ENCODE data around the gene UBE3D.
"Not testable (repeated sequence)": the region's sequence is repeated elsewhere in the genome, so short reads cannot be mapped to it uniquely, and the experiment has no call there.

UBE3D gene

DNA sequence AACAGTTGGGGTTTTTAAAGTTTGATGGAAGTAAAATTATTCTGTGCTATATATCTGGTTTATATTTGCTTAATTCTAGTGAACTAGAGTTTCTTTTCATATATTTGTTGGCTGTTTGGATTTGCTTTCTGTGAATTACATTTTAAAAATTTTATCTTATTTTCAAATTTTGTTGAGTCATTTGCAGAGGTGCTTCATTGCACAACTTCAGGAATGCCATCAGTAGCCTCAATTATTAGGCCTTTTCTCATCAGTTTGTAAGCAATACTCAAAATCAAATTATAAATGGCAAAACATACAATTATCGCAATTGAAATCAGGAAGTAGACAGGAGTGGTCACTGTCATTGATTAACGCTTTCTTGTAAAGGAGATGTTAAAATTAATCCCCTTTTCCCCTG, 96.9 kb downstream of the UBE3D start:
- no peak overlapping the region for H3K4me3 Mint-ChIP-seq
- no peaks in the 10 kb centered on the region for H3K9me3 Mint-ChIP-seq
- H3K27ac Mint-ChIP-seq, result no peak overlapping the region
- H3K36me3 Mint-ChIP-seq, result peaks cover 5% of the 10 kb centered on the region
- no peak for DNase-seq (ENCODE audit: low spot score in 2 of 2)
- ATAC-seq, result no peak
- H3K4me1 Mint-ChIP-seq, result peaks cover 5% of the 10 kb centered on the region

DNA sequence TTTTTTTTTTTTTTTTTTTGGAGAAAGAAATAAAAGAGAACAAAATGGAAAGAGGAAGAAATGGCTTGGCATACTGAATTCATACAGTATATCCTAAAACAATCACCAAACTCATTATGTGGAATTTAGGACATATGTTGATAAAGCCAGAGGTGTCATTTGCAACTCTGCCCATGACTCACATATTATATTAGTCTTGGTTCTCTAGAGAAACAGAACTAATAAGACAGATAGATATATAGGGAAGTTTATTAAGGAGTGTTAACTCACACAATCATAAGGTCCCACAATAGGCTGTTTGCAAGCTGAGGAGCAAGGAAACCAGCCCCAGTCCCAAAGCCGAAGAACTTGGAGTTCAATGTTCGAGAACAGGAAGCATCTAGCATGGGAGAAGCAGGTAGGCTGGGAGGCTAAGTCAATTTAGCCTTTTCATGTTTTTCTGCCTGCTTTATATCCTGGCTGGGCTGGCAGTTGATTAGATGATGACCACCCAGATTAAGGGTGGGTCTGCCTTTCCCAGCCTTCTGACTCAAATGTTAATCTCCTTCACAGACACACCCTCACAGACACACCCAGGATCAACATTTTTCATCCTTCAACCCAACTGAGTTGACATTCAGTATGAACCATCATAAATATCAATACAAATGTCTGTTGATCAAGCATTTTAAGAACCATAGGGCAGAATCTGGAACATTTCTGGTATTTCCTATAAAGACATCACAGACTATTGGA, 102.3 kb downstream of the UBE3D start:
- Mint-ChIP-seq H3K9me3 (no peaks in the 10 kb centered on the region), H3K4me3 (no peak overlapping the region), H3K4me1 (no peaks in the 10 kb centered on the region), H3K27ac (no peak overlapping the region), H3K36me3 (no peaks in the 10 kb centered on the region)
- DNase-seq (ENCODE audit: low spot score in 2 of 2) (no peak), ATAC-seq (no peak)

DNA sequence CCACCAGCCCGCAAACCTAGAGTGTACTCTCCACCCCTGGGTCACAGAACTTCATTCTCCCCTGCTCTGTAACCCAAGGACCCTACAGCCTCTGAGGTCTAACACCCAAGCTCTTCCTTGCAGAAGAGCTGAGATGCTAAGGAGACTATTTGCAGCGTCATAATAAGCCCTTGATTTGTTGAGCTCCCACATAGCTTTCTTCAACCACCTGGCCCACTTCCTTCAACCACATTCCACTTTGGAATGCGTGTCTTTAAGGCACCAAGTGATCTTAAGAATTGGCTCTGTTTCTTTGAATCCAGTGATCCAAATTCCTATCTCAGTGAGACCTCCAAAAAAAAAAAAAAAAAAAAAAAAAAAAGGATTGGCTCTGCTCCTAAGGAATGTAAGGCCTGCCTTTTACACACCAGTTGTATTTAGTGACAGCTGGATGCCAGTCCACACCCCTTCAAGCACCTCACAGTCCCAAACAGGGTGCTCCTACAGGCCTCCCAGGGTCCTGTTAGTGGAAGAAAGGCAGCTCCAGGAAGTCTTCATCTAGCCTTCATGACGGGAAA, 106.2 kb downstream of the UBE3D start:
- DNase-seq (ENCODE audit: low spot score in 2 of 2), result no peak
- H3K36me3 Mint-ChIP-seq, result no peaks in the 10 kb centered on the region
- no peaks in the 10 kb centered on the region for H3K9me3 Mint-ChIP-seq
- ATAC-seq, result no peak
- no peak overlapping the region for H3K4me3 Mint-ChIP-seq
- H3K27ac Mint-ChIP-seq, result no peak overlapping the region
- no peaks in the 10 kb centered on the region for H3K4me1 Mint-ChIP-seq

DNA sequence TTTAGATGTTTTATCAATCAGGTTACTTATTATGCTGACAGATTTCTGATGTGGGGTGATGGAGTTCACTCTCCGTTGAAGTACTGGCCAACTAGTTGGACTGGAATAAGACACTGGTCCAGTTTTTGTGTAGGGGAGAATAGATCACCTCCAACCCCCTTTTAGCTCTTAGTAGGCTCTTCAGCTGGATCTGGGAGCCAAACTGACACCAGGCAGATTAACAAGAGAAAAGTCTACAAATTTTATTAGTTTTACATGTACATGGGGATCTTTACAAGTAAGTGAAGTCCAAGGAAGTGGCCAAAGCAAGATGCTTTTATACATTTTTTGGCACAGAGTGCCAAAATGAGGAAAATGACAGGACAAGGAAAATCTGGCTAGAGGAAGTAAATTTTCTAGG, 107.1 kb downstream of the UBE3D start:
- Mint-ChIP-seq H3K4me1 (no peaks in the 10 kb centered on the region), H3K36me3 (no peaks in the 10 kb centered on the region), H3K4me3 (no peak overlapping the region), H3K9me3 (no peaks in the 10 kb centered on the region), H3K27ac (no peak overlapping the region)
- no peak for ATAC-seq
- no peak for DNase-seq (ENCODE audit: low spot score in 2 of 2)

DNA sequence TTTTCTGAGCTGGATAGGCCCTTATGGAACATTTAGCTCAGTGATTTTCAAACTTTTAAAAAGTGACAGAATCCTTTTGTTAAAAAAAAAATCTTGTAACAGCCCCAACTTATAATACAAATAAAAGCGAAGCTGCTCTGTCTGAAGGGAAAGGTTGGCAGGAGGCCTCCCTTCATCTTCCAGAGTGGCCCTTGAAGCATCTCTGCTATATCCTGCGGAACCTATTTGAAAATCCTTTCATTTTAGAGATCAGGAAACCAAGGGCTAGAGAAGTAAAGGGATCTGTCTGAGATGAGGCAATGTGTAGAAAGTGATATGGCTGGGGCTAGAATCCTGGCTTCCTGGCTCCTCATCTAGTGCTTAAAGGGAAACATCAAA, 107.8 kb downstream of the UBE3D start:
- H3K27ac Mint-ChIP-seq, result no peak overlapping the region
- no peak overlapping the region for H3K4me3 Mint-ChIP-seq
- no peaks in the 10 kb centered on the region for H3K9me3 Mint-ChIP-seq
- ATAC-seq (no peak), DNase-seq (ENCODE audit: low spot score in 2 of 2) (no peak)
- H3K36me3 Mint-ChIP-seq, result no peaks in the 10 kb centered on the region
- H3K4me1 Mint-ChIP-seq, result no peaks in the 10 kb centered on the region

DNA sequence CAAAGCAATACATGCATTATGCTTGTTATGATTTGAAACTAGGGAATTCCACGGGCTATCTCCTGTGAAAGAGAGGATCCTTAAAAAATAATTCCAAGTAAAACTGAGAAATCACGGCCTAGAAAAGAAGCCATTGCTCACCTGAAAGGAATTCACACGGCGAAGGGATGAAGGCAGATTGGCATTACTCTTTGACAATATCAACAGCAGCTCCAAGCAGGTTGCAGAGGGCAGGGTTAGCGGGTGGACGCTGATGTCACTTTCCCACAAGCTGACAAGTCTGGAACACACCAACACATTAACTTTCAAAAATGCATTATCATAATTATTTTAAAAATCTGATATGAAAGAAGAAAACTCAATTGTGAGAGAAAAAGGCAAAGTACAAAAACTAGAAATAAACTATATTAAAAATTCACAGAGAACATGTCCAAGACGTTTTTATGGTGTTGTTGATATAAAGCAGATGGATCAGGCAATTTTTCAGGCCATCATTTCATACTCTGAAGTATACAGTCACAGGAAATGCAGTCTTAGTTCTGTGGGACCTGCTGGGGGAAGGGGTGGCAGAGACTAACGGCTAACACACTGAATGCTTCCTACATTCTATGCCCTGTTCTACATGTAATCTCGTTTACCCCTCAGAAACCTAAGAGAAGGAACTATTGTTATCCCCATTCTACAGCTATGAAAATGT, 108.3 kb downstream of the UBE3D start:
- ATAC-seq (no peak), DNase-seq (ENCODE audit: low spot score in 2 of 2) (no peak)
- Mint-ChIP-seq H3K36me3 (no peaks in the 10 kb centered on the region), H3K4me1 (no peaks in the 10 kb centered on the region), H3K9me3 (no peaks in the 10 kb centered on the region), H3K27ac (no peak overlapping the region), H3K4me3 (no peak overlapping the region)

DNA sequence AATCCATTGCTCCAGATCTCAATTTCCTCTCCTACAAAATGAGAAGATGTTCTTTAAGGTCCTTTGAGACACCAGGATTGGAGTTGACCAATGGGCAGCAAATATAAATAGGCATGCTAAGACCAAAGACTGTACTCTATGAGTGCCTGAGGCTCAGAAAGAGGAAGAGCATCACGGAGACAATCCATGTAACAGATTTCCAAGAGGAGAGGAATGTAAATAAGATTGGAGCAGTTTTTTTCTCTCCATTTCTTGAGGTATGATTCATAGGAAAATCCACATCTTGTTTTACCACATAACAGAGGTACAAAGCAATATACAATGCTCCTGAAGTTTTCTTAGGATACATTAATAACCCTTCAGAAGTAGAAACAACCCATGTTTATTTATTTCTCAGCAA, 109.8 kb downstream of the UBE3D start:
- no peak overlapping the region for H3K4me3 Mint-ChIP-seq
- no peak overlapping the region for H3K27ac Mint-ChIP-seq
- DNase-seq (ENCODE audit: low spot score in 2 of 2) (no peak), ATAC-seq (no peak)
- no peaks in the 10 kb centered on the region for H3K36me3 Mint-ChIP-seq
- no peaks in the 10 kb centered on the region for H3K9me3 Mint-ChIP-seq
- no peaks in the 10 kb centered on the region for H3K4me1 Mint-ChIP-seq

DNA sequence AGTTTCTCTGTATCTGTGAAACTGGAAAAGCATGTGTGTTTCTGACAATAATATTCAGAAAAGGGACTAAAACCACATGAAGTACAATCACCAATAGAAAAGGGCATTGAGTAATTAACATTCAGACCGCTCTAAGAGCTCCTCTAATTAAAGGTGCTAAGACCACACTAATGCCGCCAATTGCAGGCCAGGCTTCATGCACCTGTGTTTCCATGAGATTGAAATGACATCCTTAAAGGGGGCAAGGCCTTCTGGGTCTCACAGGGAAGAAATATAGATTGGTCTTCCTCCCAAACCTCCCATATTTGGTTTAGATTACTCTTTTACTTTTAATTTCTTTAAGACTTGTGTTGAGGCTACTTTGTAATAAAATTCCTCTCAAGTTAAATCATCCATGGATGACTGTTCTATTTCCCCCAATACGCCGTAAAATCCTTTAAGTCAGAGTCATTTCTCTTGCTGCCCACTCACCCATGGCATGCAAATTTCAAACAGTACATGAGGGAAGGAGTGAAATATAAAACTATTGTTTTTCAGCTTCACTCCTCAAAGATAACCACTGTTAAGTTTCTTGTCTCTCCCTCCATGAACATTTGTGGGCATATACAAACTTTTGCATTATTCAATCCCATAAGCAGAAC, 110.6 kb downstream of the UBE3D start:
- no peaks in the 10 kb centered on the region for H3K4me1 Mint-ChIP-seq
- no peak for ATAC-seq
- no peaks in the 10 kb centered on the region for H3K36me3 Mint-ChIP-seq
- H3K27ac Mint-ChIP-seq, result no peak overlapping the region
- DNase-seq (ENCODE audit: low spot score in 2 of 2), result no peak
- H3K9me3 Mint-ChIP-seq, result no peaks in the 10 kb centered on the region
- H3K4me3 Mint-ChIP-seq, result no peak overlapping the region

DNA sequence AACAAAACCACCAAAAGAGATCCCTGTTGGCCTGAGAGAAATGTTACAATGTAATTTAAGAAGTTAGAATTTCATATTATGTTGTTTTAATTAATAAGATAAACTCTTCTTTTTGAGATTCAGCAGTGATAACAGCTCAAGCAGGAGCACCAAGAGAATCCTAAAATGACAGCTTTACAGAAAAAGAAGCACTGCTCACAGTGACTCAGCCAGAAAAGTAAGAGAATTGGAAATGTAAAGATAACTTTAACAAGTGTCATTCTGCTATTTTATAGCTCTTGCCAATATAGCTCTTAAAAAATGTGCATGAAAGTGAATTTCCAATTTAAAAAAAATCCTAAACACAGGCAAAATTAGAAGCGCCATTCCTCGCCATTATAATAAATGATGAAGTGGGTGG, 111.3 kb downstream of the UBE3D start:
- no peaks in the 10 kb centered on the region for H3K9me3 Mint-ChIP-seq

DNA sequence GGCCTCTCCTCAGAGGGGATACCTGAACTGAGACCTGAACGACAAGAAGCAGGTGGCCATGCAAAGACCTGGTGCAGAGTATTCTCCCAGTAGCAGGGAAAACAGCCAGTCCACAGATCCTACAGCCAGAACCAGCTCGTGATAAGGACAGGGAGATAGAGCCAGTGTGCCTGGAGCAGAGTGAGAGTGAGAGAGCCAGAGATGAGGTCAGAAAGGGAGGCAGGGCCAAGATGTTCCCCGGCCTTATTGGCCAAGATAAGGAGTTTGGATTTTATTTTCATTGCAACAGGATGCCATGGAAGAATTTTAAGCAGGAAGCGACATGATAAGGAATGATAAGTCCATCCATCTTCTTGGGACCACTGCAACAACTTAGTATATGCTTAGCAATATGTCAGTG, 111.8 kb downstream of the UBE3D start:
- Mint-ChIP-seq H3K36me3 (no peaks in the 10 kb centered on the region), H3K4me3 (no peak overlapping the region), H3K27ac (no peak overlapping the region), H3K4me1 (no peaks in the 10 kb centered on the region), H3K9me3 (no peaks in the 10 kb centered on the region)
- DNase-seq (ENCODE audit: low spot score in 2 of 2), result no peak
- no peak for ATAC-seq

More for the DNA sequence above, 111.3 kb downstream of the UBE3D start:
- no peaks in the 10 kb centered on the region for H3K4me1 Mint-ChIP-seq
- no peak overlapping the region for H3K27ac Mint-ChIP-seq
- no peaks in the 10 kb centered on the region for H3K36me3 Mint-ChIP-seq
- ATAC-seq (no peak), DNase-seq (ENCODE audit: low spot score in 2 of 2) (no peak)
- no peak overlapping the region for H3K4me3 Mint-ChIP-seq

DNA sequence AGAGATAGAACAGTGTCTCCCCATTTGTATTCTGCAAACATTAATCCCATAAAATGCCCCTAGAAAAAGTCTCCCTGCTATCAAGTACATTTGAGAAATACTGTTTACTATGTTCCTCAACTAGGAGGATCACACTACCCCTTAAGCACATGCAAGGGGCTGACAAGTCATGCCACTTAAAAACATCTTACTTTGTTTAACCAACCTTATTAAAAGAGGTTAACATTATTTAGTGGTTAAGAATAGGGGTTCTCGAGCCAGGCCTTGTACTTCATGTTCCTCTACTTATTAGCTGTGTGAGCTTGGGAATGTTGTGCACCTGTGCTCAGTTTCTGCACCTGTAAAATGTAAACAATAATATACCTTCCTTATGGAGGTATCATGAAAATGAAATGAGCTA, 113.7 kb downstream of the UBE3D start:
- H3K9me3 Mint-ChIP-seq, result no peaks in the 10 kb centered on the region
- H3K4me1 Mint-ChIP-seq, result peaks cover 5% of the 10 kb centered on the region
- H3K4me3 Mint-ChIP-seq, result no peak overlapping the region
- no peaks in the 10 kb centered on the region for H3K36me3 Mint-ChIP-seq
- ATAC-seq (no peak), DNase-seq (ENCODE audit: low spot score in 2 of 2) (no peak)
- no peak overlapping the region for H3K27ac Mint-ChIP-seq

DNA sequence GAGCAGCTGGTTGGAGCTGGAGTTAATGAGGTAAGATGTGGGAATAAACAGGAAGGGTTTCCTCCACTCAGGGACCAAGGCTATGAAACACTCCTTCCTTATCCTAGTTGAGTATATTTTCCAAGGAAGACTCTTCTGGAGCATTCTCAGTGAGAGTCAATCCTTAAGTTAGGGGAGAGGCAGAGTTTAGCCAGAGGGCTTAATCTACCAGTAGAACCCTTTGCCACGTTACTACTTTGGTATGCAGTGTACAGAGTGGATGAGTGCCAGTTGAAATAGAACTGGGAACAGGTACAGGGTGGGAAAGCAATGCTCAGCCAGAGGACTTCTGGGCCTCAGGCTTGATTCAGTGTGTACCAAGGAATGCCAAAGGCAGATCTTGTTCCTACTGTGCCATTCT, 114.3 kb downstream of the UBE3D start:
- Mint-ChIP-seq H3K36me3 (no peaks in the 10 kb centered on the region), H3K9me3 (no peaks in the 10 kb centered on the region), H3K4me3 (no peak overlapping the region), H3K27ac (no peak overlapping the region), H3K4me1 (peaks cover 11% of the 10 kb centered on the region)
- DNase-seq (ENCODE audit: low spot score in 2 of 2) (no peak), ATAC-seq (no peak)

DNA sequence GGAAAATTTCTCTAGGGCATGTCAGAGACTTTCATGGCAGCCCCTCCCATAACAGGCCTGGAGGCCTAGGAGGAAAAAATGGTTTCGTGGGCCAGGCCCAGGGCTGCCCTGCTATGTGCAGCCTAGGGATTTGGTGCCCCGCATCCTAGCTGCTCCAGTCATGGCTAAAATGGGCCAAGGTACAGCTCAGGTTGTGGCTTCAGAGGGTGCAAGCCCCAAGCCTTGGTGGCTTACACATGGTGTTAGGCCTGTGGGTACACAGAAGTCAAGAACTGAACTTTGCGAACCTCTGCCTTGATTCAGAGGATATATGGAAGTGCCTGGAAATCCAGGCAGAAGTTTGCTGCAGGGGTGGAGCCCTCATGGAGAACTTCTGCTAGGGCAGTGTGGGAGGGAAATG, 134.7 kb downstream of the UBE3D start:
- not testable (repeated sequence) for ATAC-seq; H3K4me1 Mint-ChIP-seq; H3K36me3 Mint-ChIP-seq; H3K4me3 Mint-ChIP-seq; DNase-seq (ENCODE audit: low spot score in 2 of 2); H3K27ac Mint-ChIP-seq
- peaks cover 17% of the 10 kb centered on the region for H3K9me3 Mint-ChIP-seq

DNA sequence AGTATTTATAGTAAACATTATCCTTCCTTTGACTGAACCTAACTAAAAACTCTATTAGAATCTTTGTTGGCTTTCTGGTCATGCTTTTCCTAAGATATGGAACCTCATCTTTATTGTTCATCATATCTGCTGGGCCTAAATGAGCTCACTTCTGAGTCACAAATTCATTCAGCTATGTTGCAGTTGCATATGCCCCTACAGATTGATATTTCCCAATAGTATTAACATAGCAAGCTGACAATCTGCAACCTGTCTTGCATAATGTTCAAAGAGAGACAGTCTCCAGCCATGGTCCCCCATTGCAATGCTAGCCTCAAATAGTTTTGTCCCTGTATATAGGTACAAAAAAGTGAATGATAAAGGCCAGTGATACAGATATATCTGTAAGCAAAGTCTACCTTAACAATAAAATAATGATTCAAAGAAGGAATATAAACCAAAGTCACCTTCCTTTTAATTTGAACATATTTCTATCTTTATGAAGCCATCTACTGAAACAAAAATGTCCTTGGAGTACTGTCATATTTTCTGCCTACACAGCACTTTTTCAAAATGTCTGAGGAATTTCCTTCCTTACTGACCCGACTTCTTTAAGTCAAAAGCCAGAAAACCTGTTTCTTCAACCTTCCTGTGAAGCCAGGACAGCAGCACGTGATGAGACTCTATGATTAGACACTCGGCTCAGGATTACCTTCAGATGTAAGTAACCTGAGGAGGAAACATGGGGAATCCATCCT, 140.7 kb downstream of the UBE3D start:
- H3K27ac Mint-ChIP-seq, result no peak overlapping the region
- H3K4me3 Mint-ChIP-seq, result no peak overlapping the region
- peaks cover under 1% of the 10 kb centered on the region for H3K9me3 Mint-ChIP-seq
- DNase-seq (ENCODE audit: low spot score in 2 of 2) (no peak), ATAC-seq (no peak)
- H3K36me3 Mint-ChIP-seq, result no peaks in the 10 kb centered on the region
- no peaks in the 10 kb centered on the region for H3K4me1 Mint-ChIP-seq

DNA sequence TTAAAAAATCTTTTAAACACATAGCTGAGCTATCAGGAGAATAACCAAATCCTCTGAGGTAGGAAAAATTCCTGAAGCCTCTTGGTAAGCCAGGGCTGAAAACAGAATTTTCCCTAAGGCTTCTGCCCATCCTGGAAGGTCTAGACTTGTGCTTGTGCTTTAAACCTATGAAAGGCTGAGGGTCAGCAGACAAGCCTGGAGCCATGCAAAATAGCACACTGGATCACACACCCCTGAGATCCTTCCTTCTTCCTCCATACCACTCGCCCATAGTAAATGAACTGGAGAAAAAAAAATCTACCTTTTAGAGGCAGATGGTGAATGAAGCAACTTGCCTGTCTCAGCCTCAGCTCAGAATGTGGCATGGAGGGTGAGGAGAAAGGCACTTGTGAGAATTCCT, 144.4 kb downstream of the UBE3D start:
- no peaks in the 10 kb centered on the region for H3K36me3 Mint-ChIP-seq
- no peak for ATAC-seq

More for the DNA sequence above, 144.4 kb downstream of the UBE3D start:
- DNase-seq (ENCODE audit: low spot score in 2 of 2), result no peak
- Mint-ChIP-seq H3K9me3 (peaks cover 4% of the 10 kb centered on the region), H3K4me3 (no peak overlapping the region), H3K4me1 (no peaks in the 10 kb centered on the region), H3K27ac (no peak overlapping the region)
